T-helper 1 cell treated with Interleukin-12 subunit alpha and Interleukin-12 subunit beta and Interleukin-4 antibody, amounts not matched to agents 30 ng/mL and 1 ng/mL, for 36 hours (primary cell): ENCODE data around the gene MMP20. TPM values are rescaled to one million over a fixed set of nuclear protein-coding genes. Genes with fewer than 3 reads are reported as not detected.

Experiments used
- total RNA-seq: library from RNA; stranded (reverse); gene quantifications from 2 replicates; pipeline ENCODE4 v1.2.3, GENCODE V29; 2022

MMP20 gene
- total RNA-seq, 1 donor from 2014 or later = not detected

Other genes starting within 250 kb of the MMP20 start
- gene TMEM123, start 172.6 kb downstream of the MMP20 start, total RNA-seq = 359 and 361 TPM in 2 replicates
- not detected in 2 replicates for gene MMP7, start 94.6 kb downstream of the MMP20 start, total RNA-seq
- gene MMP27, start 80.4 kb upstream of the MMP20 start, total RNA-seq = not detected in 2 replicates
- not detected in 2 replicates for gene MMP8, start 99.6 kb upstream of the MMP20 start, total RNA-seq
- gene MMP10, start 155.3 kb upstream of the MMP20 start, total RNA-seq = not detected in 2 replicates
- gene MMP1, start 172.8 kb upstream of the MMP20 start, total RNA-seq = not detected in 2 replicates
- gene MMP3, start 218.3 kb upstream of the MMP20 start, total RNA-seq = not detected in 2 replicates
- not detected in 2 replicates for gene MMP12, start 249.7 kb upstream of the MMP20 start, total RNA-seq